Activated T-cell treated with anti-CD3 and anti-CD28 coated beads for 4 hours (primary cell): ENCODE data around the gene ASTN1.

Source experiments
- DNase-seq: peaks from one replicate; pipeline ENCODE4 v3.0.0-alpha.2; 2020

ASTN1 gene

DNA sequence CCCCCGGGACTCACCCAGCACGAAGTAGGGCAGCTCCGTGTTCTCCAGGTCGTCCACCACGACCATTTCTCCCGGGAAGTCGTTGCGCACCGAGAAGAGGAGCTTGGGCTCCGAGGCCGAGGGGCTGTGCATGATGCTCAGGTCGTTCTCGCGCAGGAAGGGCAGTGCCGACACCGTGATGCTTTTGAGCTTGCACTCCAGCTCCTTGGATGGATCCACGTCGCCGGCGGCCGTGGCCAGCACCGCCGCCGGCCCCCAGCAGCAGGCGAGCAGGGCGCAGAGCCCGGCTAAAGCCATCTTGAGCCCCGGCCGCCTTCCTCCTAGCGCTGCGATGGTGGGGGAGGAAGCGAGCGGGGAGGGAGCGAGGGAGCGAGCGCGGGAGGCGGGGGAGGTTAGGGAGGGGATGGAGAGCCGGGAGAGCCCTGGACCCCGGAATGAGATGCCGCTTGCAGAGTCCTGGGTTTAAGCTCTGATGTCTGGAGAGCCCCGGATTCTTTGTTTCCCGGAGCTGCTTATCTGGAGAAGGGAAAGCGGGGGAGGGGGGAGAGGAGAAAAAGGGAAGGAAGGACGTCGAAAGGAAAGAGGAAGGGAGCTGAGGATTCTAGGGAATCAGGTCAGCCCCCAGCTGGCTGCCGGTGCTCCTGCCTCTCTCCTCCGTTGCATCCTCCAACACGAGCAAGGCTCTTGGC, at the start of gene ASTN1:
TSS of gene ASTN1 (minus strand) at position 333 of the 689 bp plus-strand sequence. CDS start at position 297, 36 bp downstream.
- DNase-seq = no peak

DNA sequence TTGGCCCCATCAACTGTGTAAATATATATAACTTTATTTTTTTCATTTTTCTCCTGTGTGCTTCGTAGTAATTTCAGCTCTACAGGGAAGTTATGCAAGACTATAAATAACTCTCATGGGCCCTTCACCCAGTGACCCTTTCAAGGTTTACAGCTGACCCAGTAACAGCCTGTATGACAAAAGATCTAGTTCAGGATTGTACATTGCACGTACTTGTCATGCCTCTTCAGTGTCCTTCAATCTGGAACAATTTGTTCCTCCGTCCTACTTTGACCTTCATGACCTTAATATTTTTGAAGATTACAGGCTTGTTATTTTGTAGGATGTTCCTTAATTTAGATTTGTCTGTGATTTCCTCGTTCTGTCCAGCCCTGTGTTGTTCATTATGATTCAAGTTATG, 46.7 kb upstream of the ASTN1 start:
- DNase-seq = no peak

DNA sequence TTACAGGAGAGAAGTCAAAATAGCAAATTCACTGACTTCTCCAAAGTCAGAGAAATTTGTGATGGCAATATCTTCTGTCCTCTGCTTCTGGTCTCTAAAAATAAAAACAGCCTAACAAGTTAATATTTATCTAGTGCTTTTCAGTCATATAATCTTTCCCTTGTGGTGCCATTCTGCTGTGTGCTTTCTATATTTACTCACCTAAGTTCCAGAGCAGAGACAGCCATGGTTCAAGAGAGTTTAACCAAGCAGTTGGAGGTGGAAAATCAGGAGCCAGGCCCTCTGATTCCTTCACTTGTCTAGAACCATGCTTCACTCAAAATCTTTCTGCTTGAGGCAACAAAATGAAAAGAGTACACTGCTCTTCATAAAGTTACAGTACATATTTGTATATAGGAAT, 45.6 kb upstream of the ASTN1 start:
- no peak for DNase-seq

DNA sequence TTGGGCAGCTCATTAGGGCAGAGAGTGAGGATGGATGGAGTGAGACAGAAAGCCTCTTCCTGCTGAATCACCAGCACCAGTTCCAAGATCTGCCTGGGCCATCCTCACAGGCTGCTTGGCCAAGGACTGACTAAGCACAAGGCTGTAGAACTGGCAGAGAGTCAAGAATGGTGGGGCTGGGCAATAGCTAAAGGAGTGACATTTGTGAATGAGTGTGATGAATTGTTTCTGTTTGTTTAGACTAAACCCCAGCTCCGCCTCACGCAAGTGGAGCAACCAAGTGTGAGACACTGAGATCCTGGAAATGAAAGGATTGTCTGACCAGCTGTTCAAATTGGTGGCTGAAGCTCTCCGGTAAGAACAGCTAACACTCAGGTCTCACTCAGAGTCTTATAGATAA, 44.8 kb upstream of the ASTN1 start:
- DNase-seq = no peak

DNA sequence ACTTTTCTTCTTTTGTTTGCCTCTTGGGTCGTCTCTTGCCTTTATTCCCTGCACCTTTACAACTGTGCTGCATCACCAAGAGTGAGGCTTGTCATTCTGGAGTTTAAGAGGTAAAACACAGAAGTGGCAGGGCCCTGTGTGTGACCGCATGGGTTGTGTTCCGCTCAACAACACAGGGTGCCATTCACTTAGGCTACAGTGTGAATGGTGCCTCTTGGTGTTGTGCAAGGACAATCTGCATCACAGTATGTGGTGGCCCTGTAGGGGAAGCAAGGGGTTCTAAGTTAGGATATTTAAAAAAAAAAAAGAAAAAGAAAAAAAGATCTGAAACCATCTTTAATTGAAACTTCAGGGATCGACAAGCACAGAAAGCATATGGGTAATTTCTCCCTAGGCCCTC, 44.4 kb upstream of the ASTN1 start:
- no peak for DNase-seq

DNA sequence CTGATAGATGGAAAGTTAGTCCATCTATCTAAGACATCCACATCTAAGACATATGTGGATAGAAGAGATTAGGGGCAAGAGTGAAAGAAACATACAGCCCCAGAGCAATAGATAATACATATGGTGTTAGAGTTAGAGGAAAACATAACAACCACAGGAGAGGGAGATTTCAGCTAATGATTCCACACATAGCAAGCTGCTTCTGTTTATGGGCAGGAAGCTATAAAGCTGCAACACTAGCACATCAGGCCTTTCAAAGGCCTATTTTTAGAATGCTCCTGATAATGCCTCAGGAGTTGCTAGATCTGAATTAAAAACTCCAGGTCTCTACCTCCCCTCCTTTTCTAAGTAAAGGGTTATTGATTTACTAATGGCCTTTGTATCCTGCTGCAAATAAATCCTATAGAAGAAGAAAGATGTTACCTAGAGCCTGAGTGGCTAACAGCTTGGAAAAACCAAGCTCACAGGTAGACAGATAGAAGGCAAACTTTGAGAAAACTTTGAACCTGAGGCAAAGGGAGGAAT, 42.4 kb upstream of the ASTN1 start:
- DNase-seq = no peak

DNA sequence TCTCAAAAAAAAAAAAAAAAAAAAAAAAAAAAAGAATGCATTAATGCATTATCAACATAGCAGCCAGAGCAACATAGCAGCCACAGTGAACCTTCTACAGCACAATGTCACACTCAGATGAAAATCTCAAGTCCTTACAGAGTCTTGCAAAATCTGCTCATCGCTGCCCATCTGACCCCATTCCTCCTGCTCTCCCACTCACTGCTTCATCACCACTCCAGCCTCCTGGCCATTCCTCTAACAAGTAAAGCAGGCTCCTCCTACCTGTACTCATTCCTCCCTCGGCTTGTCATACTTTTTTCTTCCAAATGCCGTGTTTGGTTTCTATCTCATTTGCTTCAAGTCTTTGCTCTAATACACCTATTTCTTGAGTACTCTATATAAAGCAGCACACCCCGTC, 35.8 kb upstream of the ASTN1 start:
- DNase-seq = no peak

DNA sequence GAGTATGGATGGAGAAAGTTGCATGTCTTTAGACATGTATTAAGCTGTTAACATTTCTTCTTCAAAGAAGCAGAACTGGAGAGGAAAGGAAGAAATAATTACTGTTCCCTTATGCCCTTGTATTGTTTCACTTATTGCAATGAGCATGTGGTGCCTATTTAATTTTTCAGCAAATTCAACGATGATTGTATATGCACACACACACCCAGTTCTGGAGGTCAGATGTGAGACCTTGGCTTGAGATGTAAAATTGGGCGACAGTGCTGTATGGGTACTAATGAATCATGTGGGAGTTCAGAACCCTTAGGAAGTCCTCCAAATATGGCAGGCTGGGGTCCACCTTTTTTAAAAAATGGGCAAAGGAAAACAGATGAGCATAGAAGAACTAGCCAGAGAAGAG, 33.7 kb upstream of the ASTN1 start:
- no peak for DNase-seq

DNA sequence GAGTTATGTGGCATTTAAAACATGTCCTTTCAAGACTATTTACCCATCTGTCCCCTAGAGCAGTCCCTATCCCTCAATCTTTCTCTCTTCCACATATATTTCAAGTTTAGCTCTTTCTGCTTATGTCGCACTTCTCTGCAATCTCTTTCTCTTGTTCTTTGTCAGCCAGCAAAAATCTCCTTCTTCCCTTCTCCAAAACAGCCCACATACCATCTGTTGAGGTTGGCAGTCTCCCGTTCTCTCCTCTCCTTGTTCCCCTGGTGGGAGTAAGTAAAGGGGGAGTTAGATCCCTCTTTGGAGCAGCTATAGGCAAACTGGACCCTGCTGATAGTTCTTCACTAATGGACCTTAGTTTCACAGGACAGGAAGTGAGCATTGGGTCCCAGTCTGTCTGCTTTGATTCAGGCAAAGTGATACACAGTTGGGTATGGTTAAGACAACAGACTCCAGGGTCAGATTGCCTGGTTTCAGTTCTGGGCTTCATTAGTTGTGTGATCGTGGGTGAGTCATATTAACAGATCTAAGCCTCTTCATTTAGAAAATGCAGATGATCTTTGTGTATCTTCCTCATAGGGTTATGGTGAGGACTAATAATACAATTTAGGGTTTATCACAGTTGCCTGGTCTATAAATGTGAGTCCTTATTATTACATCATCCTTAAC, 25.9 kb upstream of the ASTN1 start:
- DNase-seq = no peak

DNA sequence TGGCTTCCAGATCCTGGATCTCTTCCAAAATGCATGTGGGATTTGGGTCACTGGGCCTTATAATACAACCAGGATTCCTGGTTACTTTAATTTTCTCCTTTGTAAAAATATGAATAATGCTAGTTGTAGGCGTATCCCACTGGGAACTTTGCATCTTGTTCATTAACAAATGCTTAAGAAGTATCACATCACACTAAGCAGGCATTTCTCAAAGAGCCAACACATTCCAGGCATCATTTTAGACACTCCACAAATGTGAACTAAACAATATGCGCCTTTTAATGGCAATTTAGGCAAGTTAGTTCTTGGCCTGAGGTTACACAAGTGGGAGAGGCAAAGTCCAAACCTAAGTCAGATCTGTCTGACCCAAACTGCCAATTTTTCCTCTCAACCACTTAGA, 22.1 kb upstream of the ASTN1 start:
- no peak for DNase-seq

DNA sequence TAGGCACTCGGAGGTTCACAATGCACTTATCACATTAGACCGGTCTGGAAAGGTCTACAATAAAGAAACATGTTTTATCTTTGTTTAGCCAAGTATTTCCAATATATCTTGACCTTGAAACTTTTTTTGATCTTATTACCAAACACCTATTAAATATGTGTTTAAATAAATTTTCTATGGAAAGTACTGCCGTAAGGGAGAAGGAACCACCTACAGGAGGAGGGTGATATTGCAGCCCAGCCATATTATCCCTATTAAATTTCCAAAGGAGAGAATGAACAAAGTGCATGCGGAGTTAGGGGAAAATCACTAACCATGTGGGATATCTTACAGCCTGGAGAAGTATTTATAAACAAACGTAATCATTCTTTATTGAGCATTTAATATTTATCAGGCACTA, 20.7 kb upstream of the ASTN1 start:
- no peak for DNase-seq

DNA sequence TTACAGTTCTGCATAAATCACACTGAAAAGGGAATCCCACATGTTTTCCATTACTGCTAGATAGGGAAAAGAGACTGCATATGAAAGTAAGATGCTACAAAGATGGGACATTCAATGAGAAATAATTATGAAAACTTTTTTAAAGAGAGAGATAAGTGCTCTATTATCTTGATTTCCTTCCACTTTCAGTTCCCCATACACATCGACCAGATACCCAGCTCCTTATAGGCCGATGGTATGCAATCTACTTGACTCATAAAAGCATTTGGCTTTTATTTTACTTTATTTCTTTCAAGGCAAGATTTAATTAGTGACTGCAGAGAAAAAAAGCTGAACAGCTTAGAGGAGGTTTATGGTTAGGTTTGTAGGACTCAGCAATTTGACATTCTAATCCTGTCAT, 19.3 kb upstream of the ASTN1 start:
- no peak for DNase-seq

DNA sequence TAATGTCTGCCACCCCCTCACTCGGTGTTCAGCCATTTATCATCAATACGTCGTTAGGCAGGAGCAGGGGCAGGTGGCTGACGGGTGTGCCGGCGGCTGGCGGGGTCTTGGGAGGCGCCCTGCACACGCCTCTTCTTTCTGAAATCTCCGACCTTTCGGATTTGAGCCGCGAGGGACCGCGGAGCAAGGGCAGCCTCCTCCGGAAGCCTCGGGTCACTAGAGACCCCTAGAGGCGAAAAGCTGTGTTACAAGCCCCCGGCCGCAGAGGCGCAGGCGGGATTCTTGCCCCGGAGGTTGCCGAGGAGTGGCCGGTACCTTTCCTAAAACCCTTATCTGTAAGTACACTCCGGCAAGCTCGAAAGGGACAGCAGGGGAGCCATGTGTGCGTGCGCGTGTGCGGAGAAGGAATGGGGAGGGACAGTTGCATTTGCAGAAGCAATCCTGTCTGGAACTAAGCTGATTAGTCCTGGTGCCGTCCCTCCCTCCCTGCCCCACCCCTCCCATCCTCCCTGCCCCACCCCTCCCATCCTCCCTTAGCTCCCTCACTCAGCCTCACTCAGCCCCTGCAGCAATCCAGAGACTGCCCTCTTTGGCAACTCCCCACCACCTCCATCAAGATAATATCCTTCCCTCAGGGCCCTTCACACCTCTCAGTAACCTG, 17.2 kb upstream of the ASTN1 start:
- DNase-seq = peak; percentile 0

DNA sequence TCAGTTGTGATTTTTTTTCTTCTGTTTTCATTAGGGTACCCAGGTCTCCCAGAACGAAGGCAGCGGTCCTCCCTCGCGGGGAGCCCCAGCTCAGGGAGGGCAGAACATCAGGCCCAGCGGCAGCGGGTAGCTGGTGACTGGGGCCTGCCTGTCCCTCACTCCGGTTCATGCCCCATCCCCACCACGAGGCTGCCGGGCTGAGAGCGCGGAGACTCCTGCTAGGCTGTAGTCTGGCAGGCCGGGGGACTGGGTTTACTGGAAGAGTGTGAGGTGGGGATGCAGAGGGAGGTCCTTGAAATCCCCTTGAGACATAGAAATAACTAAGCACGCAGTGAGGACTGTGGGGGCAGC, 16.7 kb upstream of the ASTN1 start:
- no peak for DNase-seq

DNA sequence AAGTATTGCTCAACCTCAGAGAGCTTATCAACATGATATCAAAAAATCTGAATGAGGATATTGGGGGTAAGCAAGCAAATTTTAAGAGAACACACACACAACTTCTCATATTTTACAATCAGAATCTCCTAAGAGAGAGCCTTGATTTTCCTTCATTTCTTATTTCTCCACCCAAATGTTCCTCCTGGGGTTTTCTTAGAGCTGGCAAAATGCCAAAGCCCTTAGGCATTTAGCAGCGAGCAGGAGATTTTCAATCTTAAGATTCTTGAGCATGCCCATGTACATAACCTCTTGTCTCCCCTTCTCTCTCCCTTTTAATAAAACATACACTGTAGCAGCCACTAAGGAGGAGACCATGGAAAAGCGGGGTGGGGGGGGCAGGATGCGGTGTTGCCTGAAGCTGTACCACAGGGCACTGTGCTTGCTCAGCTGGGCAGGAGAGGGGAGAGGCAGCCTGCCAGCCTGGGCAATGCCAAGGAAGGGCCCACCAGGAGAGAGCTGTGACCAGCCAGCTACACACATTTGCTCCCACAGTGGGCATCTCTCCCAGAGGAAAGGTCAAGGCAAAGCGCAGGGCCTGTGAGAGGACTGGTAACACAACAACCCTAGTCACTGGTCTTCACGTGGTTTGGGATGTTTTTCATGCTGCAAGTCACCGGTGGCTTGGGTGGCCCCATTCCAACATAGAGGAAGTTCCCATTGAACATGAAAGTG, 10.6 kb upstream of the ASTN1 start:
- no peak for DNase-seq

DNA sequence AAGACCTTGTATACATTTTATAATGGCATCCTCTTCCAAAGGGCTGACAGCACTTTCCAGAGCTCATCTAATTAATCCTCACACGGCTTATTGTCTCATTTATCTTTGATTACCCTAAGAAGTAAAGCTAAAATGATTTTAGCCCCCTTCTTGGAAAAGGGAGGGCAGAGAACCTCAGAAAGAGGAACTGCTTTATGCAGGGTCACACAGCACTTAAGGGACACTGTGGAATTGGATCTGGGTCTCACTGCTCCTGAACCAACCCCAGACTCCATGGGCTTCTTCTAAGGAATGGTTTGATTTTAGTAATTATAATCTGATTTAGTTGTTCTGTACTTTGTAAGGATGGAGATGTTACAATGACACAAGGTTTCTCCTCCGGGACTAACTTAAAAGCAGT, 9.5 kb upstream of the ASTN1 start:
- DNase-seq = no peak

DNA sequence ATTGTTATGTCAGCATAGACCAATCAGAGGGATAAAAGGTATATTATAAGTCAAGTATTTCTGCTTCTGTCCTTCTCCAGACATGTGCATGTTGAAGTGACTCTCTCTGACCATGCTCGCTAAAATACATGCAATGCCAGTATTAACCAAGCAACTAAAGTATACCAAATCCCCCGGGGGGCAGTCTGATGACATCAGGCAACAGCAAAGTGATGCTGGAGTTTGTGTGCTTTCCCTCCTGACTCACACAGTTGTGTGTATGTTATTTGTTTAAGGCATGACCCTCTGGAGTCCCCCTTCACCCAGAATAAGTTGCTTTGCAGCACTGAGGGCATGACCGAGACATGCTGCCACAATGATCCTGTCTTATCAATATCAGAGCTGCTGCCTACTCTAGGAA, 8.4 kb upstream of the ASTN1 start:
- DNase-seq = no peak

DNA sequence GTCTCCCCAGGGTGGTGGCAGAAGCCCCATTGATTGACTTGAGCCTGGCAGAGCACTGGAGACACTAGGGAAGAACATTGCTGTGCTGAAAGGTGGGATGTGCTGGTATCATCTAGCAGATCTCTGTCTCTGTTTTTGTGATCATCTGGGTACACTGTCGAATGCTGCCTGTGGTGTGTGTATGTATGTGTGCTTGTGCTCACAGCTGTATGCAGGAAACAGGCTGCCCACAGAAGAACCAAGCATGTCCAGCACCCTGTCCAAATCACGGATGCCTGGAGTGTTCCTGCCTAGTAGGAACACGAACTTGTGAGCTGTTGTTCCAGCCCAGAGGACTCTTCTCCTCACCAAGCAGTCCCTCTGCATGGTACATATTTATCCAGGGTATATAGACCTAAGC, 7.8 kb upstream of the ASTN1 start:
- no peak for DNase-seq

DNA sequence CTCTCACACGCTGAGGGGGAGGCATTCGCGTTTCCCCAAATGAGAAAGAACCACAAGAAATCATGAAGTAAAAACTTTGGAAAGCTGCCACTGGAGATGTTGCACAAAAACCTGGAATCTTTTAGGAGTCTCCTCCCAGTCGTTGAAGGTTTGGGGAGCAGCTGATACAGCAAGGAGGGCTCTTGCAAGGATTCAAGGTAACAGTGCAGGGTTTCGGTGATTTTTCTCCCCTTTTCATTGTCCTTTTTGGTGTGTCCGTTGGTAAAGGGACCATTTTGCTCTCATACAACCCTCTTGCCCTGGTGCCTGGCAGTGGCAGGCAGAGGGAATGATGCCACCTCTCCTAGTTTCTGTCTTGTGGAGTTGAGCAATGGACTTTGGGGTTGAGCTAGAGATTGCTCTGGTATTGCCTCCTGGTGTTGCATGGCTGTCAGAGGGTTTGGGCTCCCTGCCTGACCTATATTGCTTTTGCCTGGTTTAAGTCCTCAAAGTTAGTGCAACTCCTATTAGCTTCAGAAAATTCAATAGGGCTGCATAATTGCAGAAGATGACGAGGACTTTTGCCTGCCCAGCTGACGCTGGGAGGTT, 7.1 kb upstream of the ASTN1 start:
- no peak for DNase-seq

DNA sequence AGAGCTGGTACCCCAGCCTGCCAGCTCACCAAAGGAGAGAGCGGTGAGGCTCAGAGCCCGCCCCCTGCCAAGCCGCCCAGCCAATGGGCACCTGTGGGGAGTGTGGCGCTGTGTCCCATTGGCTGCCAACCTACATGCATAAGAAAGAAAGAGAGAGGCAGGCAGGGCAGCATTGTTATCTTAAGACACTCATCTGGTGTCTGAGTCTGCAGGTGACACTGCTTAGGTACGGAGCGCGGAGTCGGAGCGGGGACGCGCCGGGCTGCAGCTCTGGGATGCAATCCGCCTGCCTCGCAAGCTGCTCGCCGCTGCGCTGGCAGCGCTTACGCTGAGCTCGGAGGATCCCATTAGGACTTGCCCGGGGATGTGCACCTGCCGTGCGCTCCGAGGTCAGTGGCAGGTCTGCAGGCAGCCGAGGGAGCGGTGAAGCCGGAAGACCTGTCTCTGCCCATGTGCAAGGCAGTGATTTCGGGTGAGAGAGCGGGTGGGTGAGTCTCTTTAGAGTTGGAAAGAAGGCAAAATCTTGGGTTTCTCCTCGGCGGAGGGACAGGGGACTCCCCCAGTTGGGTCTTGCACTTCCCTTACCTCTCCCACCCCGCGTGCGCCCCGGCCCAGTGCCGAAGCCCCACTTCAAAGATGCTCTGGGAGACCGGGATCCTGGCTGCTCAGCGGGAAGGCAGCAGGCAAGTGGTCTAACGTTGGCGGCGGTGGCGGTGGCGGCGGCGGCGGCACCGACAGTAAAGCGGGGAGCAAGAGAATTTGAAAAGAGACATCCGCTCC, 6.4 kb upstream of the ASTN1 start, which contains the start of gene BRINP2:
TSS of gene BRINP2 (plus strand) at position 203 of the 780 bp plus-strand sequence. CDS start 58,919 bp downstream, outside the sequence.
- DNase-seq = no peak

DNA sequence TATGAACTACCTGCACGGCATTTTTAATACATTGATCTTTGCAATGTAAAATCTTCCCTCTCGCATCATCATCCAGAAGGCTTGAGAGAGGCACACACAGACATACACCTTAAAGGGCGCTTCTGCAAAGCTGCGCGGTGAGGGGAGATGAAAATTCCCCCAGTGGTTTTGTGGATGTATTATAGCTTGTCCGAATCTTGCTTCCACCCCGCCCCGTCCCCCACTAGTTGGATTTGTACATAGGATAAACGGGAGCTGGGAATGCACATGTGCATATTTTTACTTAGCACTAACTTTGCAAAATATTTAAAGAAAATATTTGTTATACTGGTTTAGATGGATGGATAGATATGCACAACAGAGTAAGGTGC, 542 bp upstream of the ASTN1 start:
- no peak for DNase-seq

DNA sequence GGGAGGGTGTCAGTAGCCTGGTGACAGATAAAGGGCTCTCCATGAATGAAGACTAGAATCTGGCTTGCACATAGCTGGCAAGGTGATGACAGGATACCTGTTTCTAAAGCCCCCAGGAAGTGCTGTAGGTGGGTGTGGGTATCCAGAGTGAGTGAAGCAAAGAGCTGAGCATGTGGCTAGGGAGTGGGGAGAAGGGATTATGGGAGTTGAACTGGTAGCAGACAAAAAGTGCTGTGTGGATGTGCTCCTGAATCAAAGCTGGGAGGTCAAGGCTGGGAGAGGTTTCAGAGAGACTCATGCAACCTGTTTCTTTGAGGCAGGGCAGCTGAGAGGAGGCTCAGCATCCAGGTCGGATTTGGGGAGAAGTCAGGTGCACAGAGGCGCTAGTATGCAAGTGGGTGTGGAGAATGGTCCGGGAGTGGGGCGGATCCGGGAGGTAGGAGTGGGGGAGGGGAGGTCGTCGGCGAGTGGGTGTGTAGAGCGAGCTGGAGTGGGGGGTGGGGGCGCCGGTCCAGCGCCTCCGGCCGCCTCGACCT, 600 bp downstream of the ASTN1 start:
- DNase-seq = no peak
